HG02970 (cell line): ENCODE data around the gene GGN.
"Not testable (repeated sequence)": the region's sequence is repeated elsewhere in the genome, so short reads cannot be mapped to it uniquely, and the experiment has no call there.

Experiments
- ATAC-seq: cut with Tn5 transposase; IDR thresholded peaks from one replicate; pipeline ENCODE4 v1.9.1; 2021; ENCODE audit warnings: mild to moderate bottlenecking, moderate library complexity, moderate number of reproducible peaks; ENCODE audit not compliant: unreplicated experiment, low FRiP score

GGN gene

GRCh38 chr19:38412491-38412890, 24.7 kb upstream of the GGN start:
- ATAC-seq = no peak

- ATAC-seq = not testable (repeated sequence)
Observed at GRCh38 chr19:38411898-38412297, 24.1 kb upstream of the GGN start.

GRCh38 chr19:38411041-38411712, 23.3 kb upstream of the GGN start:
- ATAC-seq = no peak

- not testable (repeated sequence) for ATAC-seq
Observed at GRCh38 chr19:38410407-38410806, 22.6 kb upstream of the GGN start.

GRCh38 chr19:38409631-38410133, 21.8 kb upstream of the GGN start:
- no peak for ATAC-seq

- no peak for ATAC-seq
Observed at GRCh38 chr19:38405276-38405675, 17.4 kb upstream of the GGN start.

- no peak for ATAC-seq
Observed at GRCh38 chr19:38404858-38405257, 17.0 kb upstream of the GGN start.

GRCh38 chr19:38402967-38403674, 15.3 kb upstream of the GGN start, which contains the start of gene FAM98C:
TSS of gene FAM98C (plus strand) at chr19:38403093. CDS start at chr19:38403154, 61 bp downstream.
- peak; percentile 91 for ATAC-seq

- no peak for ATAC-seq
Observed at GRCh38 chr19:38402623-38402966, 14.8 kb upstream of the GGN start.

GRCh38 chr19:38401148-38401547, 13.3 kb upstream of the GGN start:
- no peak for ATAC-seq

GRCh38 chr19:38400361-38400760, 12.5 kb upstream of the GGN start:
- ATAC-seq = no peak

GRCh38 chr19:38399537-38399936, 11.7 kb upstream of the GGN start:
- ATAC-seq = no peak

GRCh38 chr19:38399081-38399480, 11.2 kb upstream of the GGN start:
- no peak for ATAC-seq

- no peak for ATAC-seq
Observed at GRCh38 chr19:38395381-38396114, 7.7 kb upstream of the GGN start.

- no peak for ATAC-seq
Observed at GRCh38 chr19:38394488-38394887, 6.7 kb upstream of the GGN start.

GRCh38 chr19:38392707-38393308, 5.0 kb upstream of the GGN start:
- no peak for ATAC-seq

GRCh38 chr19:38391911-38392464, 4.2 kb upstream of the GGN start:
- ATAC-seq = no peak

- no peak for ATAC-seq
Observed at GRCh38 chr19:38389957-38390924, 2.4 kb upstream of the GGN start.

- no peak for ATAC-seq
Observed at GRCh38 chr19:38389101-38389925, 1.5 kb upstream of the GGN start.
